Frontal cortex (tissue), 4 donors: ENCODE measurements around the gene ERBB2. TPM values are rescaled to one million over a fixed set of nuclear protein-coding genes. Genes with fewer than 3 reads are reported as not detected.

Source experiments
- DNase-seq, 2 donors: peaks; one replicate each; pipeline ENCODE4 v3.0.0; 2012; ENCODE audit warnings: low spot score in 2 of 2
- FAIRE-seq: peaks from 2 replicates; lab custom pipeline; 2012; peaks lifted over from hg19 to GRCh38; lab: Jason Lieb, UNC
- small RNA-seq: library from RNA; depleted of rRNA; stranded (forward); fragments of <200 nt; gene quantifications from one replicate; pipeline ENCODE3, GENCODE V24; 2014
- total RNA-seq: library from RNA; depleted of rRNA; stranded (reverse); fragments of >200 nt; gene quantifications from one replicate; pipeline ENCODE4 v1.2.3, GENCODE V29; 2014
- donor health status: control.
- donor health status: control.
- donor health status: control.

The ERBB2 gene
- total RNA-seq, 1 donor from 2014 or later: 6.9 TPM

- no peak for FAIRE-seq
- DNase-seq: no peak
Observed at GRCh38 chr17:39772415-39772814, 72.6 kb downstream of the ERBB2 start.

- FAIRE-seq (no peak), DNase-seq (no peak)
Observed at GRCh38 chr17:39772987-39773934, 73.4 kb downstream of the ERBB2 start.

DNA sequence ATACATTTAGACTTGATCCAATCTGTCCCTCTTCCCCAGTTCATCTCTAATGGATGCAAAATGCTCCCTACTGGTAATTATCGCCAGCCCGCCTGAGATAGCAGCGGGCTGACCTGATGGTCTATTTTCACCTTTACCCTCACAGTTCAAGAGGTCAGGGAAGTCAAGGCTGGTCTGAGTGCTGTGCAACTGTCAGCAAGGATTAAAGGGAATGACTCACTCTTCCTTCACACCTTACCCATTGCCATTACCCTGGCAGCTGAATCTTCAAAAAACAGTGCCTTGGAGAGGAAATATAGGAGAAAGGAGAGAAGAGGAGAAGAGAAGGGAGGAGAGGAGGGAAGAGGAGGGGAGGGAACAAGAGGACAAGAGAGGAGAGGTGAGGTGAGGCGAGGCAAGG lies 74.2 kb downstream of the ERBB2 start:
- DNase-seq (no peak), FAIRE-seq (no peak)

DNA sequence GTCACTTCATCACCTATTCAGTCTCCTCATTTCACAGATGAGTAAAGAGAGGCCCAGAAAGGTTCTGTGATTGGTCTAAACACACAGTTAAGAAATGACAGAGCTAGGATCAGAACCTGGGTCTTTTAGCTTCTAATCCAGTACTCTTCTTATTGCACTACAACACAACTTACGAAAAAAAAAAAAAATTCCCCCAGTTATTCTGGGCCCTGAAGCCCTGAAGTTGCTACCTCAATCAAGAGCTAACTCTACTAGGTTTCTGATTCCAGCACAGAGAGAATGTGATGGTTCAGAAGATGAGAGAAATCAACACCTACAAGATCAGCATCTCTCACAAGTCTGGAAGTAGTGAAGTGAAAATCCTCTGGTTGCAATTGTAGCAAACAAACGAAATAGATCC lies 75.2 kb downstream of the ERBB2 start:
- FAIRE-seq (no peak), DNase-seq (no peak)

GRCh38 chr17:39776252-39776651 lies 76.4 kb downstream of the ERBB2 start:
- DNase-seq (no peak), FAIRE-seq (no peak)

GRCh38 chr17:39777534-39778365 lies 77.9 kb downstream of the ERBB2 start:
- FAIRE-seq (no peak), DNase-seq (no peak)

Small RNA genes within 50 kb of the gene (small RNA-seq; reads per million reads assigned to genes)
- not detected for gene MIR4728

Other genes with a start within 250 kb of the ERBB2 start
- gene MED1, start 248.8 kb upstream of the ERBB2 start, total RNA-seq: 22.4 TPM
- 16.7 TPM for gene CDK12, start 238.6 kb upstream of the ERBB2 start, total RNA-seq
- 44.8 TPM for gene NEUROD2, start 92.1 kb upstream of the ERBB2 start, total RNA-seq
- gene PPP1R1B, start 73.1 kb upstream of the ERBB2 start, total RNA-seq: 27.3 TPM
- gene STARD3, start 62.9 kb upstream of the ERBB2 start, total RNA-seq: 17.5 TPM
- gene TCAP, start 34.7 kb upstream of the ERBB2 start, total RNA-seq: 0.82 TPM
- 3.7 TPM for gene PNMT, start 31.6 kb upstream of the ERBB2 start, total RNA-seq
- 8.2 TPM for gene PGAP3, start 12.0 kb upstream of the ERBB2 start, total RNA-seq
- 12.6 TPM for gene MIEN1, start 30.5 kb downstream of the ERBB2 start, total RNA-seq
- not detected for gene GRB7, start 37.9 kb downstream of the ERBB2 start, total RNA-seq
- gene IKZF3, start 164.2 kb downstream of the ERBB2 start, total RNA-seq: 0.41 TPM
- gene ZPBP2, start 168.1 kb downstream of the ERBB2 start, total RNA-seq: not detected
- 6.5 TPM for gene GSDMB, start 218.6 kb downstream of the ERBB2 start, total RNA-seq
- gene ORMDL3, start 227.5 kb downstream of the ERBB2 start, total RNA-seq: 38.3 TPM
- gene LRRC3C, start 227.7 kb downstream of the ERBB2 start, total RNA-seq: not detected